ENCODE measurements around the gene MPI.

MPI gene

GRCh38 chr15:74873036-74873755 lies 16.6 kb upstream of the MPI start, which contains the start of gene SCAMP2:
TSS of gene SCAMP2 (minus strand) at chr15:74873365. CDS start at chr15:74873255, 110 bp downstream.
- H3K27ac ChIP-seq, result peak within 1 kb of the TSS; percentile 61
- TF ChIP-seq CTCF (conservative IDR thresholded peaks at IDR 0.05; ENCODE audit: low read depth, low read length), result no peak

GRCh38 chr15:74873756-74874424 lies 16.0 kb upstream of the MPI start:
- H3K27me3 ChIP-seq (ENCODE audit: insufficient read depth, low read depth), result no peaks in the 10 kb centered on the region
- H3K79me2 ChIP-seq (ENCODE audit: insufficient read depth, low read depth), result peaks cover 37% of the 10 kb centered on the region; the same call in 1 of the 2 replicates
- no peaks in the 10 kb centered on the region; the same call in 1 of the 2 replicates for H3K36me3 ChIP-seq (ENCODE audit: insufficient read depth)
- peak overlapping the region; percentile 24; the same call in 1 of the 2 replicates for H3K27ac ChIP-seq
- H3K4me3 ChIP-seq (IDR thresholded peaks at IDR 0.05; ENCODE audit: insufficient read depth, low read depth, low read length), result no peak overlapping the region
- TF ChIP-seq CTCF (conservative IDR thresholded peaks at IDR 0.05; ENCODE audit: low read depth, low read length), result no peak
- peaks cover 22% of the 10 kb centered on the region for H3K4me1 ChIP-seq (ENCODE audit: low read depth, poor library complexity, severe bottlenecking)
- peak overlapping the region; percentile 97 for H2AFZ ChIP-seq (ENCODE audit: low read depth)
- H3K4me2 ChIP-seq, result peak overlapping the region; percentile 74
- peak overlapping the region; percentile 50; the same call in 1 of the 2 replicates for H3K9ac ChIP-seq
- H4K20me1 ChIP-seq (ENCODE audit: insufficient read depth), result no peaks in the 10 kb centered on the region

More at GRCh38 chr15:74873036-74873755, 16.6 kb upstream of the MPI start, which contains the start of gene SCAMP2:
- no peaks in the 10 kb centered on the region for H4K20me1 ChIP-seq (ENCODE audit: insufficient read depth)
- no peaks in the 10 kb centered on the region for H3K27me3 ChIP-seq (ENCODE audit: insufficient read depth, low read depth)
- H3K4me1 ChIP-seq (ENCODE audit: low read depth, poor library complexity, severe bottlenecking), result peaks cover 23% of the 10 kb centered on the region
- peak within 1 kb of the TSS; percentile 94 for H3K4me2 ChIP-seq
- peak within 1 kb of the TSS; percentile 82 for H3K9ac ChIP-seq
- H3K79me2 ChIP-seq (ENCODE audit: insufficient read depth, low read depth), result peaks cover 44% of the 10 kb centered on the region; the same call in 1 of the 2 replicates
- no peaks in the 10 kb centered on the region; the same call in 1 of the 2 replicates for H3K36me3 ChIP-seq (ENCODE audit: insufficient read depth)
- peak within 1 kb of the TSS; percentile 97 for H2AFZ ChIP-seq (ENCODE audit: low read depth)
- H3K4me3 ChIP-seq (IDR thresholded peaks at IDR 0.05; ENCODE audit: insufficient read depth, low read depth, low read length), result no peak within 1 kb of the TSS

- Histone ChIP-seq H2AFZ (ENCODE audit: low read depth) (no peak overlapping the region), H3K36me3 (ENCODE audit: insufficient read depth) (no peaks in the 10 kb centered on the region), H3K79me2 (ENCODE audit: insufficient read depth, low read depth) (no peaks in the 10 kb centered on the region)
Observed at GRCh38 chr15:74878273-74878672, 11.6 kb upstream of the MPI start.

GRCh38 chr15:74882528-74882927 lies 7.3 kb upstream of the MPI start:
- Histone ChIP-seq H4K20me1 (ENCODE audit: insufficient read depth) (no peaks in the 10 kb centered on the region), H3K4me2 (no peak overlapping the region), H3K4me1 (ENCODE audit: low read depth, poor library complexity, severe bottlenecking) (no peaks in the 10 kb centered on the region), H3K27me3 (ENCODE audit: insufficient read depth, low read depth) (no peaks in the 10 kb centered on the region), H3K4me3 (IDR thresholded peaks at IDR 0.05; ENCODE audit: insufficient read depth, low read depth, low read length) (no peak overlapping the region), H3K79me2 (ENCODE audit: insufficient read depth, low read depth) (no peaks in the 10 kb centered on the region), H3K36me3 (ENCODE audit: insufficient read depth) (no peaks in the 10 kb centered on the region), H3K27ac (no peak overlapping the region), H2AFZ (ENCODE audit: low read depth) (no peak overlapping the region), H3K9ac (no peak overlapping the region)
- TF ChIP-seq CTCF (conservative IDR thresholded peaks at IDR 0.05; ENCODE audit: low read depth, low read length), result no peak

More at GRCh38 chr15:74878273-74878672, 11.6 kb upstream of the MPI start:
- Histone ChIP-seq H3K9ac (no peak overlapping the region), H3K4me1 (ENCODE audit: low read depth, poor library complexity, severe bottlenecking) (no peaks in the 10 kb centered on the region), H3K27me3 (ENCODE audit: insufficient read depth, low read depth) (no peaks in the 10 kb centered on the region), H3K27ac (no peak overlapping the region), H4K20me1 (ENCODE audit: insufficient read depth) (no peaks in the 10 kb centered on the region), H3K4me2 (no peak overlapping the region), H3K4me3 (IDR thresholded peaks at IDR 0.05; ENCODE audit: insufficient read depth, low read depth, low read length) (no peak overlapping the region)
- no peak for TF ChIP-seq CTCF (conservative IDR thresholded peaks at IDR 0.05; ENCODE audit: low read depth, low read length)
